ENCODE data around the gene PCDHGC3. TPM values are rescaled to one million over a fixed set of nuclear protein-coding genes. Genes with fewer than 3 reads are reported as not detected.

Gene PCDHGC3
- total RNA-seq, 4 donors from 2014 or later: 40.4 to 77.7 (median 56.3) TPM

GRCh38 chr5:141513627-141514329, 38.0 kb downstream of the PCDHGC3 start:
- no peaks in the 10 kb centered on the region for H3K27me3 ChIP-seq
- H3K4me1 ChIP-seq: peaks cover 0 to 67% (median 38%) of the 10 kb centered on the region in 4 donors
- H3K36me3 ChIP-seq: peaks cover 0 to 40% (median 0%) of the 10 kb centered on the region in 3 donors
- TF ChIP-seq POLR2A (IDR thresholded peaks at IDR 0.05): no peak
- peak in 1 of 2 donors; percentile 7 for TF ChIP-seq EP300 (IDR thresholded peaks at IDR 0.05)
- TF ChIP-seq CTCF (IDR thresholded peaks at IDR 0.05): no peak
- peak overlapping the region; percentile 25 to 81 (median 67) for H3K27ac ChIP-seq
- peak; percentile 57 to 73 for DNase-seq (ENCODE audit: low spot score in 2 of 2)
- WGBS, 2 donors: 8% methylated on average over 28 of the region's 29 CpGs
- no peaks in the 10 kb centered on the region for H3K9me3 ChIP-seq
- peak overlapping the region; percentile 39 to 58 (median 48) for H3K4me3 ChIP-seq

- Histone ChIP-seq H3K27ac (peak overlapping the region; percentile 25 to 81 (median 67)), H3K36me3 (peaks cover 0 to 45% (median 0%) of the 10 kb centered on the region in 3 donors), H3K9me3 (no peaks in the 10 kb centered on the region), H3K4me1 (peaks cover 0 to 62% (median 33%) of the 10 kb centered on the region in 4 donors), H3K27me3 (no peaks in the 10 kb centered on the region), H3K4me3 (peak overlapping the region in 1 of 4 donors; percentile 58)
- peak in 1 of 2 donors; percentile 18 for DNase-seq (ENCODE audit: low spot score in 2 of 2)
- no peak for TF ChIP-seq EP300 (IDR thresholded peaks at IDR 0.05)
- TF ChIP-seq POLR2A (IDR thresholded peaks at IDR 0.05): no peak
- no peak for TF ChIP-seq CTCF (IDR thresholded peaks at IDR 0.05)
- 59 to 70% methylated on average over 6 of the region's 6 CpGs for WGBS, 2 donors
Observed at GRCh38 chr5:141514330-141515133, 38.8 kb downstream of the PCDHGC3 start.

- Histone ChIP-seq H3K27ac (peak overlapping the region in 2 of 4 donors; percentile 79 to 81), H3K4me3 (no peak overlapping the region), H3K4me1 (peaks cover 0 to 60% (median 30%) of the 10 kb centered on the region in 4 donors), H3K27me3 (no peaks in the 10 kb centered on the region), H3K36me3 (peaks cover 0 to 45% (median 0%) of the 10 kb centered on the region in 3 donors), H3K9me3 (no peaks in the 10 kb centered on the region)
- TF ChIP-seq CTCF (IDR thresholded peaks at IDR 0.05): no peak
- TF ChIP-seq POLR2A (IDR thresholded peaks at IDR 0.05): no peak
- no peak for TF ChIP-seq EP300 (IDR thresholded peaks at IDR 0.05)
- no peak for DNase-seq (ENCODE audit: low spot score in 2 of 2)
- WGBS, 2 donors: 89 to 90% methylated on average over 3 of the region's 3 CpGs
Observed at GRCh38 chr5:141515141-141515540, 39.4 kb downstream of the PCDHGC3 start.

- no peaks in the 10 kb centered on the region for H3K9me3 ChIP-seq
- DNase-seq (ENCODE audit: low spot score in 2 of 2): no peak
- H3K27ac ChIP-seq: peak overlapping the region in 3 of 4 donors; percentile 7 to 81 (median 79)
- H3K4me1 ChIP-seq: peaks cover 0 to 67% (median 37%) of the 10 kb centered on the region in 4 donors
- H3K27me3 ChIP-seq: no peaks in the 10 kb centered on the region
- peaks cover 0 to 39% (median 0%) of the 10 kb centered on the region in 3 donors for H3K36me3 ChIP-seq
- no peak overlapping the region for H3K4me3 ChIP-seq
- WGBS, 2 donors: 75 to 77% methylated on average over 4 of the region's 4 CpGs
- TF ChIP-seq CTCF (IDR thresholded peaks at IDR 0.05) (no peak), POLR2A (IDR thresholded peaks at IDR 0.05) (no peak), EP300 (IDR thresholded peaks at IDR 0.05) (no peak)
Observed at GRCh38 chr5:141515946-141516671, 40.3 kb downstream of the PCDHGC3 start.

Data from tibial nerve (tissue), 4 donors.